ENCODE data around the gene TSNAXIP1. TPM values are rescaled to one million over a fixed set of nuclear protein-coding genes. Genes with fewer than 3 reads are reported as not detected.

TSNAXIP1 gene
- total and polyA plus RNA-seq, 9 of the 15 experiments (the other 6 are each of a cell fraction or from before 2014, with no cell fraction given) = 0.03 to 0.24 (median 0.11) TPM; not detected in 4

- POLR2A ChIA-PET = interaction anchor here (0.6 to 2.4 kb wide), 7 partner anchors 8 to 114 kb away, joined by 3 to 8 read pairs (median 5); partner anchors contain the start of gene GFOD2
- TF ChIP-seq, protein P1, sequence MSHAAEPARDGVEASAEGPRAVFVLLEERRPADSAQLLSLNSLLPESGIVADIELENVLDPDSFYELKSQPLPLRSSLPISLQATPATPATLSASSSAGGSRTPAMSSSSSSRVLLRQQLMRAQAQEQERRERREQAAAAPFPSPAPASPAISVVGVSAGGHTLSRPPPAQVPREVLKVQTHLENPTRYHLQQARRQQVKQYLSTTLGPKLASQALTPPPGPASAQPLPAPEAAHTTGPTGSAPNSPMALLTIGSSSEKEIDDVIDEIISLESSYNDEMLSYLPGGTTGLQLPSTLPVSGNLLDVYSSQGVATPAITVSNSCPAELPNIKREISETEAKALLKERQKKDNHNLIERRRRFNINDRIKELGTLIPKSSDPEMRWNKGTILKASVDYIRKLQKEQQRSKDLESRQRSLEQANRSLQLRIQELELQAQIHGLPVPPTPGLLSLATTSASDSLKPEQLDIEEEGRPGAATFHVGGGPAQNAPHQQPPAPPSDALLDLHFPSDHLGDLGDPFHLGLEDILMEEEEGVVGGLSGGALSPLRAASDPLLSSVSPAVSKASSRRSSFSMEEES (CRISPR knock-in tag; IDR thresholded peaks at IDR 0.05) = no peak
- no peak for TF ChIP-seq JUN (IDR thresholded peaks at IDR 0.05; ENCODE audit: borderline replicate concordance, low read depth, low read length)
- TF ChIP-seq JUN (CRISPR knock-in tag; IDR thresholded peaks at IDR 0.05; ENCODE audit: borderline replicate concordance) = no peak
- TF ChIP-seq TRIM28 (IDR thresholded peaks at IDR 0.05) = no peak
- CTCF ChIA-PET (ENCODE audit: low intra/inter-chr PET ratio) = no interaction called here
- 86% methylated on average over 4 of the region's 4 CpGs for WGBS (ENCODE audit: insufficient coverage, low coverage, missing lambda C conversion rate)
- no peak for DNase-seq (ENCODE audit: extremely low read depth in 1 of 4, low spot score in 3 of 4)
- no peak for FAIRE-seq
- Histone ChIP-seq H3K4me3 (no peak overlapping the region), H3K9ac (ENCODE audit: insufficient read depth in 1 of 2, low read depth in 2 of 2, low read length in 2 of 2) (no peak overlapping the region), H3K9me1 (ENCODE audit: control insufficient read depth, insufficient read depth, low read length) (peaks cover 5% of the 10 kb centered on the region), H3K4me1 (replicated peaks in 1 of 2; ENCODE audit: control insufficient read depth in 2 of 2, insufficient read depth in 2 of 2, low read length in 2 of 2) (peaks cover 4 to 9% of the 10 kb centered on the region in 2 experiments; a peak in 2 of 5 replicates), H3K36me3 (ENCODE audit: control insufficient read depth, insufficient read depth, low read length) (peaks cover 28% of the 10 kb centered on the region; the same call in 2 of the 3 replicates), H3K27me3 (ENCODE audit: control insufficient read depth in 2 of 2, insufficient read depth in 2 of 2, low read length in 2 of 2) (no peaks in the 10 kb centered on the region), H3K9me3 (replicated peaks; ENCODE audit: control insufficient read depth, insufficient read depth, low read depth, low read length) (no peaks in the 10 kb centered on the region), H4K20me1 (replicated peaks; ENCODE audit: control insufficient read depth, insufficient read depth, low read length) (no peaks in the 10 kb centered on the region), H3K27ac (ENCODE audit: extremely low read depth, low read depth, low read length) (no peak overlapping the region), H3K4me2 (ENCODE audit: insufficient read depth, low read length) (no peak overlapping the region), H2AFZ (ENCODE audit: low read depth, low read length) (no peak overlapping the region), H3K79me2 (ENCODE audit: control insufficient read depth, insufficient read depth, low read length) (no peaks in the 10 kb centered on the region; the same call in 2 of the 3 replicates)
- in situ Hi-C loops (cut with MboI) (no loop called here), intact Hi-C loops (cut with micrococcal nuclease) (no loop called here)
- no TSS peak for BruUV-seq (replicated peaks)
- ATAC-seq = no peak
Observed at GRCh38 chr16:67766291-67766690, 40.4 kb upstream of the TSNAXIP1 start.

DNA sequence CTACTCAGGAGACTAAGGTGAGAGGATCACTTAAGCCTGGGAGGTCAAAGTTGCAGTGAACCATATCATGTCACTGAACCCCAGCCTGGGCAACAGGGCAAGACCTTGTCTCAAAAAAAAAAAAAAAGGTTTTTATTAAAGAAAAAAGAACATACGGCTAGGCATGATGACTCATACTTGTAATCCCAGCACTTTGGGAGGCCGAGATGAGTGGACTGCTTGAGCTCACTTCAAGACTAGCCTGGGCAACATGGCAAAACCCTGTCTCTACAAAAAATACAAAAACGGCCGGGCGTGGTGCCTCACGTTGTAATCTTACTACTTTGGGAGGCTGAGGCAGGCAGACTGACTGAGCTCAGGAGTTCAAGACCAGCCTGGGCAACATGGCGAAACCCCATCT is 38.7 kb upstream of the TSNAXIP1 start:
- POLR2A ChIA-PET = interaction anchor here (0.7 to 2.0 kb wide), 3 partner anchors 9 to 26 kb away, joined by 4 to 5 read pairs (median 4); no protein-coding TSS in a partner anchor
- intact Hi-C loops (cut with micrococcal nuclease) = no loop called here
- 63% methylated on average over 7 of the region's 7 CpGs for WGBS (ENCODE audit: insufficient coverage, low coverage, missing lambda C conversion rate)

More for the DNA sequence above, 38.7 kb upstream of the TSNAXIP1 start:
- H3K4me2 ChIP-seq (ENCODE audit: insufficient read depth, low read length) = no peak overlapping the region
- H3K36me3 ChIP-seq (ENCODE audit: control insufficient read depth, insufficient read depth, low read length) = peaks cover 31% of the 10 kb centered on the region
- no peak overlapping the region for H3K4me3 ChIP-seq
- no peaks in the 10 kb centered on the region for H3K27me3 ChIP-seq (ENCODE audit: control insufficient read depth in 2 of 2, insufficient read depth in 2 of 2, low read length in 2 of 2)
- H3K9me1 ChIP-seq (ENCODE audit: control insufficient read depth, insufficient read depth, low read length) = peaks cover 3% of the 10 kb centered on the region
- H3K27ac ChIP-seq (ENCODE audit: extremely low read depth, low read depth, low read length) = no peak overlapping the region
- DNase-seq (ENCODE audit: extremely low read depth in 1 of 4, low spot score in 3 of 4) (no peak), FAIRE-seq (no peak), ATAC-seq (no peak)
- H4K20me1 ChIP-seq (replicated peaks; ENCODE audit: control insufficient read depth, insufficient read depth, low read length) = no peaks in the 10 kb centered on the region
- CTCF ChIA-PET (ENCODE audit: low intra/inter-chr PET ratio) = no interaction called here
- in situ Hi-C loops (cut with MboI) = no loop called here
- no TSS peak for BruUV-seq (replicated peaks)
- no peak overlapping the region for H2AFZ ChIP-seq (ENCODE audit: low read depth, low read length)
- no peaks in the 10 kb centered on the region for H3K9me3 ChIP-seq (replicated peaks; ENCODE audit: control insufficient read depth, insufficient read depth, low read depth, low read length)
- H3K9ac ChIP-seq (ENCODE audit: insufficient read depth in 1 of 2, low read depth in 2 of 2, low read length in 2 of 2) = no peak overlapping the region
- peaks cover 4 to 10% of the 10 kb centered on the region in 2 experiments; a peak in 2 of 5 replicates for H3K4me1 ChIP-seq (replicated peaks in 1 of 2; ENCODE audit: control insufficient read depth in 2 of 2, insufficient read depth in 2 of 2, low read length in 2 of 2)
- peaks cover 4% of the 10 kb centered on the region for H3K79me2 ChIP-seq (ENCODE audit: control insufficient read depth, insufficient read depth, low read length)
- 0 out of 2 replicates have a peak, but pooled peaks have one; percentile 19 for TF ChIP-seq FOSL1 (tag; conservative IDR thresholded peaks at IDR 0.05)
- no peak for TF ChIP-seq DIDO1 (tag; IDR thresholded peaks at IDR 0.05; ENCODE audit: low read depth)
- peak; percentile 47; the same call in 1 of the 2 replicates for TF ChIP-seq JUND (IDR thresholded peaks at IDR 0.05; ENCODE audit: borderline replicate concordance, low read depth, low read length)
- no peak for TF ChIP-seq JUND (tag; IDR thresholded peaks at IDR 0.05; ENCODE audit: borderline replicate concordance, low read depth, low read length)
- peak; percentile 78 for TF ChIP-seq ATF3 (IDR thresholded peaks at IDR 0.05)
- no peak for TF ChIP-seq ATF3 (CRISPR knock-in tag; conservative IDR thresholded peaks at IDR 0.05)
- TF ChIP-seq ZNF41 (CRISPR knock-in tag; conservative IDR thresholded peaks at IDR 0.05) = no peak
- TF ChIP-seq SP2 (IDR thresholded peaks at IDR 0.05; ENCODE audit: extremely low read depth, low read depth, low read length, poor library complexity, severe bottlenecking) = no peak

Data from K562 (cell line).